Esophagus muscularis mucosa (tissue), 4 donors: ENCODE measurements around the gene SND1. TPM values are rescaled to one million over a fixed set of nuclear protein-coding genes. Genes with fewer than 3 reads are reported as not detected.

Experiments
- DNase-seq: peaks from one replicate; pipeline ENCODE4 v3.0.0-alpha.2; 2017; ENCODE audit errors: extremely low spot score
- H3K27ac ChIP-seq, 4 donors: fragments of 200-600 bp; sonication (generic); replicated peaks in 1 of 4; 1 replicate in 3 of 4; 2 replicates in 1 of 4; pipeline ENCODE4 v1.5.1; 2016 to 2019; ENCODE audit warnings: mild to moderate bottlenecking in 1 of 4
- H3K27me3 ChIP-seq, 4 donors: fragments of 200-600 bp; sonication (generic); one replicate each; pipeline versions ENCODE4 v1.5.1 to v1.6.0; 2016 to 2019
- H3K36me3 ChIP-seq, 4 donors: fragments of 200-600 bp; sonication (generic); one replicate each; pipeline ENCODE4 v1.5.1; 2016 to 2019
- H3K4me1 ChIP-seq, 4 donors: fragments of 200-600 bp; sonication (generic); one replicate each; pipeline ENCODE4 v1.5.1; 2016 to 2019
- H3K4me3 ChIP-seq, 4 donors: fragments of 200-600 bp; sonication (generic); 1 replicate in 2 of 4; 2 replicates in 2 of 4; pipeline ENCODE4 v1.5.1; 2016 to 2019; ENCODE audit warnings: mild to moderate bottlenecking in 4 of 4, moderate library complexity in 1 of 4
- H3K9me3 ChIP-seq, 4 donors: fragments of 200-600 bp; sonication (generic); 1 replicate in 3 of 4; 2 replicates in 1 of 4; pipeline ENCODE4 v1.5.1; 2016 to 2019
- CTCF ChIP-seq, 3 experiments: fragments of 200-600 bp in 2 of 3; fragments of 450-650 bp in 1 of 3; sonication (generic) in 2 of 3; IDR thresholded peaks; one replicate each; pipeline ENCODE4 v1.5.1; 2017 to 2019; ENCODE audit warnings: antibody characterized with exemption in 3 of 3, mild to moderate bottlenecking in 2 of 3, moderate library complexity in 1 of 3
- EP300 ChIP-seq: sonication (generic); formaldehyde crosslinking; IDR thresholded peaks from one replicate; pipeline ENCODE4 v1.6.1; 2017; ENCODE audit warnings: antibody characterized with exemption
- POLR2A ChIP-seq: fragments of 450-650 bp; IDR thresholded peaks from one replicate; pipeline ENCODE4 v1.6.1; 2017; ENCODE audit warnings: antibody characterized with exemption, moderate library complexity, mild to moderate bottlenecking, low read depth
- POLR2AphosphoS5 ChIP-seq, 2 donors: sonication (generic); formaldehyde crosslinking; IDR thresholded peaks; one replicate each; pipeline ENCODE4 v1.6.1; 2017; ENCODE audit warnings: antibody characterized with exemption in 2 of 2
- WGBS: methylation state at CpG from one replicate; pipeline ENCODE4 v1.1.5; 2018; 5-methylcytosine and 5-hydroxymethylcytosine counted together
- intact Hi-C: fragments of 100-400 bp; cut with DNase I; formaldehyde crosslinking; loops from one replicate; pipeline ENCODE4 v1.15.1; 2023
- total RNA-seq, 4 donors: library from RNA; depleted of rRNA; stranded (reverse); fragments of >200 nt; gene quantifications; one replicate each; pipeline versions ENCODE4 v1.1.0 to v1.2.1, GENCODE V29; 2016

The SND1 gene
- total RNA-seq, 4 donors from 2014 or later: 71.4 to 91.2 (median 81.3) TPM

- no peak overlapping the region for H3K4me3 ChIP-seq
- TF ChIP-seq POLR2AphosphoS5 (IDR thresholded peaks at IDR 0.05) (no peak), EP300 (no peak), POLR2A (no peak), CTCF (IDR thresholded peaks at IDR 0.05) (no peak)
- 91% methylated on average over 6 of the region's 6 CpGs for WGBS
- peaks cover 11 to 48% (median 37%) of the 10 kb centered on the region in 4 donors for H3K4me1 ChIP-seq
- no peak for DNase-seq
- intact Hi-C loops: no loop called here
- H3K27me3 ChIP-seq: no peaks in the 10 kb centered on the region
- H3K9me3 ChIP-seq: no peaks in the 10 kb centered on the region
- H3K27ac ChIP-seq: no peak overlapping the region
- no peaks in the 10 kb centered on the region for H3K36me3 ChIP-seq
Observed at GRCh38 chr7:127798769-127799372, 146.9 kb downstream of the SND1 start.

DNA sequence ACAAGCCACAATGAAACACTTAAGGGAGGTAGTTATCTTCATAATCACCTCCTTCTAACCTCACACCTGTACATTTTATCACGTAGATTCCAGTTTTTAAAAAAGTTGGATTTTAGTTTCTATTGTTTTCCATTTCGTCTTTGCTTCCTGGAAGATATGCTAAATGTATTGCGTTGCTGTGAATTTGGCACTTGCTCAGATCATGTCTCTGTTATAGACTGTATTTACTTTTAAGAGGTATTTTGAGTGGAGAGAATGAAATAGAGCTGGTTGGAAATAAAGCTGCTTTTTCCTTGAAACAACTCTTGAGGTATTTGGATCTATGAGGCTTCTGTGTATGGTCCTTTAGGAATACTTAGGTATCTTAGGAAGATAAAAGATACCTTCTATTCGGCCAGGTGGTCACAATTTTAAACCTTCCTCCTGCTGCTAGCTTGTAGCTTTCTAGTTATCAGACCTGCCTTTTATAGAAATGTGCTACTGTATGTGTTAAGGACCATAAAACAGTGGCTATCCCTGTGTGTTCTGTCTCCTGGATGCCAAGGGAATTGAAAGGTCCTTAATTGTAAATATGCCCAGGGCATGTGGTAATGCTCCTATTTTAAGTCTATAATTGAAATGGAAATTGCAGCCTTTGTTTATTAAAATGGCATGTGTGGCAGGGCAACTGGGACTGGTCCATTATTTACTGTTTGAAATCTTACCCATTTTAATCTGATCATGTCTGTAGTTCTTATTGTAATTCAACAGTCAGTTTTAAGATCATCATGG lies 147.7 kb downstream of the SND1 start:
- Histone ChIP-seq H3K27ac (no peak overlapping the region), H3K4me3 (no peak overlapping the region), H3K36me3 (no peaks in the 10 kb centered on the region), H3K27me3 (no peaks in the 10 kb centered on the region), H3K4me1 (peaks cover 11 to 40% (median 29%) of the 10 kb centered on the region in 4 donors), H3K9me3 (no peaks in the 10 kb centered on the region)
- 82% methylated on average over 4 of the region's 4 CpGs for WGBS
- TF ChIP-seq POLR2AphosphoS5 (IDR thresholded peaks at IDR 0.05) (no peak), CTCF (IDR thresholded peaks at IDR 0.05) (no peak), EP300 (no peak), POLR2A (no peak)
- DNase-seq: no peak
- intact Hi-C loops: no loop called here

DNA sequence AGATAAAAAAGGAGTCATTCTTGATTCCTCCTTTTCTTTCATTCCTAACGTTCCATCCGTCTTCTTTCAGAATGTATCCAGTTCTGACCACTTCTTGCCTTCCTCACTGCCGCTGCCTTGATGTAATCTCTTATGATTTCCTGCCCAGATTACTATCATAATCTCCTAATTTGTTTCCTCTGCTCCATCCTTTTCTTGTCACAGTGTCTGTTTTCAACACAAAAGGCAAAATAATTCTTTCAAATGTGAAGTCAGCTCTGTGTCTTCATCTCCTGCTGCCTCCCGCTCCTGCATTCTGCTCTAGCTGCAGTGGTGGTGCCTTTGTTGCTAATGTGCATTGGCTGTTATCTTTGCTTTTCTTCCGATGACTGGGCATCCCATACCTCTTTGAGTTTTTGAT lies 150.9 kb downstream of the SND1 start:
- WGBS: 96% methylated on average over 5 of the region's 5 CpGs
- no peak for DNase-seq
- Histone ChIP-seq H3K4me1 (peaks cover 9 to 23% (median 20%) of the 10 kb centered on the region in 4 donors), H3K36me3 (peaks cover 0 to 5% (median 0%) of the 10 kb centered on the region in 4 donors), H3K27me3 (no peaks in the 10 kb centered on the region), H3K4me3 (no peak overlapping the region), H3K9me3 (no peaks in the 10 kb centered on the region), H3K27ac (no peak overlapping the region)
- intact Hi-C loops: no loop called here
- TF ChIP-seq CTCF (IDR thresholded peaks at IDR 0.05) (no peak), EP300 (no peak), POLR2AphosphoS5 (IDR thresholded peaks at IDR 0.05) (no peak), POLR2A (no peak)

DNA sequence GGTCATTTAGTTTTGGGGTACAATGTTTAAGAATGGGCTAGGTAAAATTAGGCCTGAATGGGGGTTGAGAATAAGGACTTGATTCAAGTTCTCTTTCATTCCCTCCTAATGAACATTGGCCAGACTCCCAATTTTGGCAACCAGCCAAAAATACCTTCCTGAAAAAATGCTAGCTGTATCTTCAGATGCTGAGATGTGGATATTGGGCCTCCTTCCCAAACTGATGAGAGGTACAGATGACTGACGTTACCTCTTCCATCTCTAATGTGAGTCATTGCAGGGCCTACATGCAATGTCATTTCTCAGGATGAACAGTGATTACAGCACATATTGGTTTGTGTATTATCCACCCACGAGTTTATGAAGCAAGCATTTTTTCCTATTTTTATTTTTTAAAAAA lies 151.6 kb downstream of the SND1 start:
- no peak for DNase-seq
- no peaks in the 10 kb centered on the region for H3K9me3 ChIP-seq
- no peaks in the 10 kb centered on the region for H3K27me3 ChIP-seq
- no peak overlapping the region for H3K27ac ChIP-seq
- H3K4me1 ChIP-seq: peaks cover 1 to 15% (median 13%) of the 10 kb centered on the region in 4 donors
- H3K4me3 ChIP-seq: no peak overlapping the region
- TF ChIP-seq EP300 (no peak), POLR2A (no peak), CTCF (IDR thresholded peaks at IDR 0.05) (no peak), POLR2AphosphoS5 (IDR thresholded peaks at IDR 0.05) (no peak)
- intact Hi-C loops: no loop called here
- H3K36me3 ChIP-seq: peaks cover 0 to 12% (median 0%) of the 10 kb centered on the region in 4 donors
- 58% methylated on average over 2 of the region's 2 CpGs for WGBS
